HCT116 (cell line): ENCODE data around the gene CLRN3. TPM values are rescaled to one million over a fixed set of nuclear protein-coding genes. Genes with fewer than 3 reads are reported as not detected.

Experiments used
- ATAC-seq: fragments of 200-7000 bp; cut with Tn5 transposase; 2 replicates; pipeline ENCODE4 v1.9.1; 2020; ENCODE audit warnings: mild to moderate bottlenecking, moderate library complexity
- BruUV-seq: library from RNA; stranded (reverse); fragments of 400-500 nt; replicated peaks from 2 replicates; lab custom pipeline; 2021; lab: Mats Ljungman, UMichigan
- CTCF ChIA-PET: fragments of 300-600 bp; sonication (Branson Sonifier 250); formaldehyde crosslinking; loops from one replicate; lab custom pipeline; 2021; ENCODE audit warnings: antibody characterized with exemption; lab: Charles Lee
- POLR2A ChIA-PET: fragments of 300-600, 350-600 bp; sonication (Branson Sonifier 250); formaldehyde crosslinking; loops from one replicate; lab custom pipeline; 2021; ENCODE audit warnings: antibody characterized with exemption; lab: Charles Lee
- RAD21 ChIA-PET, 2 experiments: fragments of 300-600 bp; sonication (Branson Sonifier 250); formaldehyde crosslinking; loops; one replicate each; lab custom pipeline; 2023; ENCODE audit warnings: low total read pairs in 2 of 2; ENCODE audit not compliant: uncharacterized antibody in 2 of 2, unreplicated experiment in 2 of 2, low non-redundant PET in 1 of 2; lab: Charles Lee
- DNase-seq: peaks from one replicate; pipeline ENCODE4 v3.0.0-alpha.2; 2010; ENCODE audit warnings: low read depth, low spot score
- H2AFZ ChIP-seq: fragments of 200-600 bp; shearing (Covaris generic), sonication (generic); 2 replicates; pipeline ENCODE4 v1.6.1; 2017; ENCODE audit warnings: low read depth, mixed run types, mixed read lengths, antibody characterized with exemption, low read length; ENCODE audit not compliant: poor library complexity, severe bottlenecking
- H3K27ac ChIP-seq: 2 replicates; pipeline ENCODE4 v1.5.1; 2012; ENCODE audit warnings: low read depth, low read length
- H3K27me3 ChIP-seq: fragments of 200-600 bp; sonication (generic); 2 replicates; pipeline ENCODE4 v1.6.1; 2016; ENCODE audit warnings: mixed run types, low read length, mixed read lengths; ENCODE audit not compliant: insufficient read depth
- H3K36me3 ChIP-seq, 2 experiments: fragments of 200-500 bp in 1 of 2; fragments of 200-600 bp in 1 of 2; sonication (Bioruptor generic) in 1 of 2; sonication (generic) in 1 of 2; 2 replicates each; pipeline versions ENCODE4 v1.5.1 to v1.6.1; 2014 to 2016; ENCODE audit warnings: low read length in 2 of 2, inconsistent platforms in 1 of 2, mixed read lengths in 1 of 2, mixed run types in 1 of 2; ENCODE audit not compliant: insufficient read depth in 2 of 2, control insufficient read depth in 1 of 2
- H3K4me1 ChIP-seq, 2 experiments: fragments of 200-600 bp in 1 of 2; sonication (generic) in 1 of 2; 2 replicates each; pipeline versions ENCODE4 v1.5.1 to v1.6.1; 2012 to 2017; ENCODE audit warnings: low read length in 2 of 2, inconsistent platforms in 1 of 2, mild to moderate bottlenecking in 1 of 2, mixed read lengths in 1 of 2, mixed run types in 1 of 2, moderate library complexity in 1 of 2; ENCODE audit not compliant: insufficient read depth in 2 of 2, control insufficient read depth in 1 of 2
- H3K4me2 ChIP-seq: fragments of 200-600 bp; sonication (generic); 2 replicates; pipeline ENCODE4 v1.6.1; 2017; ENCODE audit warnings: mixed run types, low read length, mixed read lengths
- H3K4me3 ChIP-seq, 2 experiments: fragments of 200-600 bp in 1 of 2; sonication (generic) in 1 of 2; replicated peaks in 1 of 2; 2 replicates each; pipeline ENCODE4 v1.5.1; 2011 to 2016; ENCODE audit warnings: low read length in 2 of 2, control low read depth in 1 of 2, low read depth in 1 of 2, mild to moderate bottlenecking in 1 of 2, mixed read lengths in 1 of 2, mixed run types in 1 of 2
- H3K79me2 ChIP-seq: fragments of 200-600 bp; sonication (generic); 2 replicates; pipeline ENCODE4 v1.6.1; 2017; ENCODE audit warnings: mild to moderate bottlenecking, mixed run types, low read length, moderate library complexity, mixed read lengths; ENCODE audit not compliant: insufficient read depth
- H3K9ac ChIP-seq: fragments of 200-600 bp; sonication (generic); 2 replicates; pipeline ENCODE4 v1.6.1; 2016; ENCODE audit warnings: low read length, mixed read lengths
- H3K9me2 ChIP-seq: fragments of 200-600 bp; sonication (generic), shearing (Covaris generic); 2 replicates; pipeline ENCODE4 v1.6.1; 2017; ENCODE audit warnings: mixed run types, mild to moderate bottlenecking, moderate library complexity; ENCODE audit not compliant: insufficient read depth
- H3K9me3 ChIP-seq, 2 experiments: fragments of 200-500 bp in 1 of 2; fragments of 200-600 bp in 1 of 2; sonication (Bioruptor generic) in 1 of 2; sonication (generic) in 1 of 2; 2 replicates each; pipeline ENCODE4 v1.6.1; 2014 to 2017; ENCODE audit warnings: low read length in 2 of 2, mixed read lengths in 2 of 2, inconsistent platforms in 1 of 2, low read depth in 1 of 2, mild to moderate bottlenecking in 1 of 2, mixed run types in 1 of 2, moderate library complexity in 1 of 2; ENCODE audit not compliant: control insufficient read depth in 1 of 2, insufficient read depth in 1 of 2
- H4K20me1 ChIP-seq: fragments of 200-600 bp; sonication (generic), shearing (Covaris generic); 2 replicates; pipeline ENCODE4 v1.6.1; 2017; ENCODE audit warnings: mixed run types, mild to moderate bottlenecking, moderate library complexity; ENCODE audit not compliant: insufficient read depth
- CBX3 ChIP-seq: IDR thresholded peaks from 2 replicates; pipeline ENCODE4 v1.6.1; 2012; ENCODE audit warnings: low read depth
- CTCF ChIP-seq, 3 experiments: fragments of 200-600 bp in 1 of 3; sonication (generic) in 1 of 3; IDR thresholded peaks in 2 of 3; conservative IDR thresholded peaks in 1 of 3; 2 replicates each; pipeline ENCODE4 v1.5.1; 2012 to 2017; ENCODE audit warnings: low read depth in 2 of 3, low read length in 2 of 3, antibody characterized with exemption in 1 of 3, borderline replicate concordance in 1 of 3, control low read depth in 1 of 3, mild to moderate bottlenecking in 1 of 3, mixed read lengths in 1 of 3, mixed run types in 1 of 3, moderate library complexity in 1 of 3; ENCODE audit not compliant: insufficient read depth in 1 of 3
- EGR1 ChIP-seq: IDR thresholded peaks from 2 replicates; pipeline ENCODE4 v1.6.1; 2012; ENCODE audit warnings: low read depth
- JUND ChIP-seq: IDR thresholded peaks from 2 replicates; pipeline ENCODE4 v1.6.1; 2012
- POLR2A ChIP-seq: IDR thresholded peaks from 2 replicates; pipeline ENCODE4 v1.7.0; 2011; ENCODE audit warnings: borderline replicate concordance; ENCODE audit not compliant: insufficient read depth, insufficient read length; ENCODE audit errors: extremely low read depth
- RAD21 ChIP-seq: IDR thresholded peaks from 2 replicates; pipeline ENCODE4 v1.6.1; 2012; ENCODE audit warnings: low read depth, mild to moderate bottlenecking
- SIN3A ChIP-seq: IDR thresholded peaks from 2 replicates; pipeline ENCODE4 v1.6.1; 2012; ENCODE audit warnings: low read depth
- SRF ChIP-seq: IDR thresholded peaks from 2 replicates; pipeline ENCODE4 v1.6.1; 2012; ENCODE audit warnings: low read depth
- TCF7L2 ChIP-seq: IDR thresholded peaks from 2 replicates; pipeline ENCODE4 v1.7.0; 2011; ENCODE audit warnings: borderline replicate concordance, inconsistent platforms; ENCODE audit not compliant: insufficient read depth, insufficient read length; ENCODE audit errors: extremely low read depth
- YY1 ChIP-seq: IDR thresholded peaks from 2 replicates; pipeline ENCODE4 v1.6.1; 2011; ENCODE audit warnings: low read length, low read depth, moderate library complexity, mild to moderate bottlenecking; ENCODE audit not compliant: insufficient replicate concordance; ENCODE audit errors: extremely low read depth
- ZBTB33 ChIP-seq: IDR thresholded peaks from 2 replicates; pipeline ENCODE4 v1.6.1; 2011; ENCODE audit warnings: mild to moderate bottlenecking, low read length, moderate library complexity; ENCODE audit not compliant: insufficient replicate concordance; ENCODE audit errors: extremely low read depth
- ZFX ChIP-seq: fragments of 450-650 bp; IDR thresholded peaks from 2 replicates; pipeline ENCODE4 v1.6.1; 2017
- intact Hi-C: fragments of 100-400 bp; cut with micrococcal nuclease; formaldehyde crosslinking; loops from 2 replicates; pipeline ENCODE4 v1.10.0; 2022
- total RNA-seq: library from RNA; stranded (reverse); gene quantifications from one replicate; pipeline ENCODE4 v1.2.1, GENCODE V29; 2021; ENCODE audit not compliant: unreplicated experiment

Gene CLRN3
- total RNA-seq, 1 experiment from 2014 or later, result 0.39 TPM

GRCh38 chr10:127873901-127874470 is 18.8 kb downstream of the CLRN3 start:
- peaks cover 18% of the 10 kb centered on the region; the same call in 1 of the 2 replicates for H3K27me3 ChIP-seq
- H4K20me1 ChIP-seq, result no peaks in the 10 kb centered on the region
- no peak overlapping the region for H2AFZ ChIP-seq
- intact Hi-C loops, result no loop called here
- H3K9me3 ChIP-seq, result peaks cover 5 to 6% of the 10 kb centered on the region in 2 experiments; a peak in 2 of 4 replicates
- H3K4me1 ChIP-seq, result no peaks in the 10 kb centered on the region
- ATAC-seq (no peak), DNase-seq (no peak)
- no peaks in the 10 kb centered on the region for H3K36me3 ChIP-seq
- CTCF ChIA-PET, result no interaction called here
- H3K4me2 ChIP-seq, result no peak overlapping the region
- no peaks in the 10 kb centered on the region for H3K9me2 ChIP-seq
- POLR2A ChIA-PET, result no interaction called here
- no peaks in the 10 kb centered on the region for H3K79me2 ChIP-seq
- BruUV-seq, result no TSS peak
- H3K27ac ChIP-seq, result no peak overlapping the region
- RAD21 ChIA-PET, result no interaction called here
- TF ChIP-seq CBX3 (no peak), ZBTB33 (no peak), CTCF (IDR thresholded peaks at IDR 0.05 in 2 of 3, conservative IDR thresholded peaks at IDR 0.05 in 1 of 3; ENCODE audit: borderline replicate concordance in 1 of 3, insufficient read depth in 1 of 3, low read depth in 2 of 3, low read length in 2 of 3) (no peak), YY1 (no peak), JUND (no peak), ZFX (no peak), EGR1 (no peak), SRF (no peak), POLR2A (no peak), RAD21 (no peak), TCF7L2 (no peak), SIN3A (no peak)
- TF ChIP-seq, all 23 proteins: peak for 0
- H3K4me3 ChIP-seq, result no peak overlapping the region
- no peak overlapping the region for H3K9ac ChIP-seq
